DMS153 treated with DMSO at 0.1 percent for 48 hours (cell line): ENCODE data around the gene TPPP2.

Experiments
- DNase-seq: peaks from one replicate; lab custom pipeline; 2025; ENCODE audit not compliant: unreplicated experiment; lab: John Stamatoyannopoulos, UW

The TPPP2 gene

GRCh38 chr14:21074398-21075272 is 44.6 kb downstream of the TPPP2 start:
- DNase-seq: no peak

DNA sequence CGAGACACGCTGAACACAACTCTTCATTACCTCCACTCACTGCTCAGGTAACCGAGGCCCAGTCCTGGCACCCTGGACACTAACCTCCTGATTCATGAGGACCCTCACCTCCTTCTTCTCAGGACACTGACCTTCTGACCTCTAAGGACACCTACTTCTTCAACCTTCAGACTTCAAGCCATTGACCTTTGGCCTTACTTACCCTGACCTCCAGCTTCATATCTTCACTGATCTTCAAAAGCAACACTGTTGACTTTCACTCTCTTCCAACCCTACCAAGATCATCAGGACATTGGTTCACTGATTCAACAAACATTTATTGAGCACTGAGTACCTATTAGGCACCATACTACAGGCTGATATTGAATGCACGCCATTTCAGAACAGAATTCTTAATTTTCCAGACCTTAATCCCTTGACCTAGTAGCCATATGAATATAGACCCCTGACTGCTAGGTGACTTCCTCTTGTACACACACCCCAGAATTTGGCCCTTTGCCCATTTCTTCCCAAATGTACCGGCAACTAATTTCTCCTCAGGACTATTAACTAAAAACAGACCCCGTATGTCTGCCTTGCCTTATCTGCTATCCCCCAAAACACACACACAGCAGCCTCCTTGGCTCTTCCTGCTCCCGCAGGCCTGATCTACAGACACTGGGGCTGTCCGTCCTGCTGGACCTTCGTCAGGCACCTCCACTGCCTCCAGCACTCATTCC is 45.9 kb downstream of the TPPP2 start:
- DNase-seq: no peak

- DNase-seq: no peak
Measured at GRCh38 chr14:21077672-21078071, 47.7 kb downstream of the TPPP2 start.

DNA sequence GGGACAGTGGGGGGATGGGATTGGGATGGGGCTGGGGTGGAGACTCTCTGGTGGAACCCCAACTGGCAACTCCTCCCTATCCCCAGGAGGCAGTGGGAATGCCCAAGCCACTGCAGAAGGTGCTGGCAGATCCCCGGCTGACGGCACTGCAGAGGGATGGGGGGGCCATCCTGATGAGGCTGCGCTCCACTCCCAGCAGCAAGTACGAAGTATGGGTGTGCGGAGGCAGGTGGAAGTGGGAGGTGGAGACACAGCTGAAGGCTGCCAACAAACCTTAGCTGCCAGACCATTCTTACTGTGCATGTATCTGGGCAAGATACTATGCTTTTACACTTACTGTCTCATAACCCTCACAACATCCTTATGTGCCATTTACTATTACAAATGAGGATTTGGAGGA is 48.3 kb downstream of the TPPP2 start:
- no peak for DNase-seq

DNA sequence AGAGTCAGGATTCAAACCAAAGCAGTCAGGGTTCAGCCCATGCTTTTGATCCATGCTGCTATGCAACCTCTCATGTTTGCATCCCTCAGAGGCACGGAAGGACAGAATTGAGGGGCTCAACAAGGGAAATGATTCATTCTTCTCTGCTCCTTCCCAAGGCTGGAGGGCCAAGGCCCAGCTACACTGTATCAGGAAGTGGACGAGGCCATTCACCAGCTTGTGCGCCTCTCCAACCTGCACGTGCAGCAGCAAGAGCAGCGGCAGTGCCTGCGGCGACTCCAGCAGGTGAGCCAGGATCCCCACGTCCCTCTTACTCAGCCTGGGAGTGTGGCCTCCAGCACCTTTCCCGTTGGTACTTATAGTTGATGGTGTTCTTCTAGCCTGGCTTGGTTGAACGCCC is 48.7 kb downstream of the TPPP2 start:
- DNase-seq: no peak

DNA sequence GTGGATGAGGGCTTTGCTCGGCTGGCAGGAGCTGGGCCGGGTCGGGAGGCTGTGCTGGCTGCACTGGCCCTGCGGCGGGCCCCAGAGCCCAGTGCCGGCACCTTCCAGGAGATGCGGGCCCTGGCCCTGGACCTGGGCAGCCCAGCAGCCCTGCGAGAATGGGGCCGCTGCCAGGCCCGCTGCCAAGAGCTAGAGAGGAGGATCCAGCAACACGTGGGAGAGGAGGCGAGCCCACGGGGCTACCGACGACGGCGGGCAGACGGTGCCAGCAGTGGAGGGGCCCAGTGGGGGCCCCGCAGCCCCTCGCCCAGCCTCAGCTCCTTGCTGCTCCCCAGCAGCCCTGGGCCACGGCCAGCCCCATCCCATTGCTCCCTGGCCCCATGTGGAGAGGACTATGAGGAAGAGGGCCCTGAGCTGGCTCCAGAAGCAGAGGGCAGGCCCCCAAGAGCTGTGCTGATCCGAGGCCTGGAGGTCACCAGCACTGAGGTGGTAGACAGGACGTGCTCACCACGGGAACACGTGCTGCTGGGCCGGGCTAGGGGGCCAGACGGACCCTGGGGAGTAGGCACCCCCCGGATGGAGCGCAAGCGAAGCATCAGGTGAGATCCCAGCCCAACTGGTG is 51.6 kb downstream of the TPPP2 start:
- no peak for DNase-seq
